Neural cell (in vitro differentiated cells): ENCODE measurements around the gene KIF6. TPM values are rescaled to one million over a fixed set of nuclear protein-coding genes. Genes with fewer than 3 reads are reported as not detected.

ENCODE experiments used
- H2AFZ ChIP-seq: fragments of 200-600, 300-800 bp; sonication (generic), shearing (Covaris generic); 2 replicates; pipeline ENCODE4 v1.6.0; 2014; ENCODE audit warnings: low read depth, mild to moderate bottlenecking, antibody characterized with exemption, low read length, moderate library complexity
- H3F3A ChIP-seq: fragments of 200-600 bp; shearing (Covaris generic); 2 replicates; pipeline ENCODE4 v1.6.1; 2016; ENCODE audit warnings: mild to moderate bottlenecking, moderate library complexity, mixed read lengths, antibody characterized with exemption, low read length; ENCODE audit not compliant: insufficient read depth, poor library complexity, severe bottlenecking
- H3K27ac ChIP-seq: fragments of 200-600, 300-800 bp; sonication (generic), shearing (Covaris generic); 2 replicates; pipeline ENCODE4 v1.5.1; 2014; ENCODE audit warnings: mild to moderate bottlenecking, low read length, moderate library complexity
- H3K27me3 ChIP-seq: fragments of 300-800, 200-600 bp; sonication (generic), shearing (Covaris generic); 2 replicates; pipeline ENCODE4 v1.6.0; 2014; ENCODE audit warnings: mild to moderate bottlenecking, low read depth, low read length, moderate library complexity; ENCODE audit not compliant: insufficient read depth
- H3K36me3 ChIP-seq: fragments of 300-800, 200-600 bp; sonication (generic), shearing (Covaris generic); 2 replicates; pipeline ENCODE4 v1.5.1; 2014; ENCODE audit warnings: mild to moderate bottlenecking, antibody characterized with exemption, low read length, moderate library complexity; ENCODE audit not compliant: insufficient read depth
- H3K4me2 ChIP-seq: fragments of 300-800, 200-600 bp; sonication (generic), shearing (Covaris generic); 2 replicates; pipeline ENCODE4 v1.6.0; 2014; ENCODE audit warnings: mild to moderate bottlenecking, low read length
- H3K4me3 ChIP-seq: fragments of 300-800, 200-600 bp; sonication (generic), shearing (Covaris generic); 2 replicates; pipeline ENCODE4 v1.5.1; 2014; ENCODE audit warnings: mild to moderate bottlenecking, low read length, moderate library complexity
- H3K79me2 ChIP-seq: fragments of 200-600 bp; shearing (Covaris generic); replicated peaks from 2 replicates; pipeline ENCODE4 v1.6.0; 2014; ENCODE audit warnings: mild to moderate bottlenecking, low read length, moderate library complexity; ENCODE audit not compliant: insufficient read depth
- H3K9ac ChIP-seq: fragments of 300-800, 200-600 bp; sonication (generic), shearing (Covaris generic); 2 replicates; pipeline ENCODE4 v1.6.1; 2016; ENCODE audit warnings: mild to moderate bottlenecking, low read length, mixed read lengths
- H3K9me2 ChIP-seq: fragments of 200-600 bp; shearing (Covaris generic); 2 replicates; pipeline ENCODE4 v1.6.1; 2016; ENCODE audit warnings: mild to moderate bottlenecking, low read length, mixed read lengths; ENCODE audit not compliant: insufficient read depth
- H3K9me3 ChIP-seq: fragments of 200-600, 300-800 bp; sonication (generic), shearing (Covaris generic); 2 replicates; pipeline ENCODE4 v1.6.1; 2016; ENCODE audit warnings: mild to moderate bottlenecking, mixed run types, low read length, moderate library complexity, mixed read lengths
- H4K20me1 ChIP-seq: fragments of 200-600 bp; shearing (Covaris generic); 2 replicates; pipeline ENCODE4 v1.6.1; 2016; ENCODE audit warnings: mild to moderate bottlenecking, mixed run types; ENCODE audit not compliant: insufficient read depth
- EP300 ChIP-seq: fragments of 450-650 bp; conservative IDR thresholded peaks from 2 replicates; pipeline ENCODE4 v1.6.1; 2014; ENCODE audit warnings: antibody characterized with exemption, mild to moderate bottlenecking, moderate library complexity; ENCODE audit not compliant: poor library complexity, severe bottlenecking
- EZH2 ChIP-seq: fragments of 200-600, 300-800 bp; shearing (Covaris generic), sonication (generic); IDR thresholded peaks from 2 replicates; pipeline ENCODE4 v1.6.1; 2014; ENCODE audit warnings: antibody characterized with exemption, low read length, borderline replicate concordance, mild to moderate bottlenecking; ENCODE audit not compliant: insufficient read depth, poor library complexity, severe bottlenecking
- MXI1 ChIP-seq: fragments of 450-650 bp; conservative IDR thresholded peaks from 2 replicates; pipeline ENCODE4 v1.6.1; 2014; ENCODE audit warnings: antibody characterized with exemption, mild to moderate bottlenecking; ENCODE audit not compliant: poor library complexity, severe bottlenecking
- POLR2AphosphoS5 ChIP-seq: IDR thresholded peaks from 2 replicates; pipeline ENCODE4 v1.6.1; 2012
- RAD21 ChIP-seq: fragments of 450-650 bp; conservative IDR thresholded peaks from 2 replicates; pipeline ENCODE4 v1.6.1; 2014; ENCODE audit warnings: antibody characterized with exemption, mild to moderate bottlenecking, moderate library complexity
- SMC3 ChIP-seq: fragments of 450-650 bp; conservative IDR thresholded peaks from 2 replicates; pipeline ENCODE4 v1.6.1; 2014; ENCODE audit warnings: antibody characterized with exemption, mild to moderate bottlenecking, moderate library complexity; ENCODE audit not compliant: poor library complexity
- TAF1 ChIP-seq: IDR thresholded peaks from 2 replicates; pipeline ENCODE4 v1.6.1; 2012; ENCODE audit warnings: low read depth
- polyA plus RNA-seq: library from polyadenylated mRNA; depleted of rRNA; stranded (reverse); fragments of >200 nt; gene quantifications from 2 replicates; pipeline ENCODE4 v1.2.3, GENCODE V29; 2014
- TF ChIP-seq, protein P1 (sequence below): IDR thresholded peaks from 2 replicates; pipeline ENCODE4 v1.6.1; 2012; ENCODE audit warnings: borderline replicate concordance
- TF ChIP-seq, protein P2 (sequence below): fragments of 450-650 bp; IDR thresholded peaks from 2 replicates; pipeline ENCODE4 v1.5.1; 2014; ENCODE audit warnings: antibody characterized with exemption, mild to moderate bottlenecking, moderate library complexity; ENCODE audit not compliant: poor library complexity, severe bottlenecking

Gene KIF6
- polyA plus RNA-seq, 1 donor from 2014 or later = 2.1 TPM

DNA sequence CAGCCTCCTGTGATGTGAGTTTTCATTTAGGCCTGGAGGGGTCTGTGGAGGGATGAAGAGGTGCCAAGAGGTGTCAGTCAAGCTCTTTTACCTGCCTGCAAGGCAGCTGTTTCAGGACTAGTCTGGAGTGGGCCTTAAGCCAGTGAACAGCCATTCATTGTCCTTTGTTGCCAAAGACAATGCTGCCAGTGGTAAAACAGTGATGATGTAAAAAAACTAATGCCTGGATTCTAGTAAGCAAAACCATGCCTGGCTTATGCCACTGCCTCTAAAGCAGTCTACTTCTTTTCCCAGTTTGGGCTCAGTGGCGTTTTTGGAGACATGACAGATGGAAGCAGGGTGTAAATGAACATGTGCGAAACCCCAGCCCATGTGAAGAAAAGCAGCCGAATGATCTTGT is 309.2 kb downstream of the KIF6 start:
- H2AFZ ChIP-seq = no peak overlapping the region
- H3K4me2 ChIP-seq = no peak overlapping the region
- H3K27ac ChIP-seq = no peak overlapping the region
- no peaks in the 10 kb centered on the region for H4K20me1 ChIP-seq
- TF ChIP-seq SMC3 = no peak
- TF ChIP-seq, protein P1, sequence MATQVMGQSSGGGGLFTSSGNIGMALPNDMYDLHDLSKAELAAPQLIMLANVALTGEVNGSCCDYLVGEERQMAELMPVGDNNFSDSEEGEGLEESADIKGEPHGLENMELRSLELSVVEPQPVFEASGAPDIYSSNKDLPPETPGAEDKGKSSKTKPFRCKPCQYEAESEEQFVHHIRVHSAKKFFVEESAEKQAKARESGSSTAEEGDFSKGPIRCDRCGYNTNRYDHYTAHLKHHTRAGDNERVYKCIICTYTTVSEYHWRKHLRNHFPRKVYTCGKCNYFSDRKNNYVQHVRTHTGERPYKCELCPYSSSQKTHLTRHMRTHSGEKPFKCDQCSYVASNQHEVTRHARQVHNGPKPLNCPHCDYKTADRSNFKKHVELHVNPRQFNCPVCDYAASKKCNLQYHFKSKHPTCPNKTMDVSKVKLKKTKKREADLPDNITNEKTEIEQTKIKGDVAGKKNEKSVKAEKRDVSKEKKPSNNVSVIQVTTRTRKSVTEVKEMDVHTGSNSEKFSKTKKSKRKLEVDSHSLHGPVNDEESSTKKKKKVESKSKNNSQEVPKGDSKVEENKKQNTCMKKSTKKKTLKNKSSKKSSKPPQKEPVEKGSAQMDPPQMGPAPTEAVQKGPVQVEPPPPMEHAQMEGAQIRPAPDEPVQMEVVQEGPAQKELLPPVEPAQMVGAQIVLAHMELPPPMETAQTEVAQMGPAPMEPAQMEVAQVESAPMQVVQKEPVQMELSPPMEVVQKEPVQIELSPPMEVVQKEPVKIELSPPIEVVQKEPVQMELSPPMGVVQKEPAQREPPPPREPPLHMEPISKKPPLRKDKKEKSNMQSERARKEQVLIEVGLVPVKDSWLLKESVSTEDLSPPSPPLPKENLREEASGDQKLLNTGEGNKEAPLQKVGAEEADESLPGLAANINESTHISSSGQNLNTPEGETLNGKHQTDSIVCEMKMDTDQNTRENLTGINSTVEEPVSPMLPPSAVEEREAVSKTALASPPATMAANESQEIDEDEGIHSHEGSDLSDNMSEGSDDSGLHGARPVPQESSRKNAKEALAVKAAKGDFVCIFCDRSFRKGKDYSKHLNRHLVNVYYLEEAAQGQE = no peak
- TF ChIP-seq RAD21 = no peak
- TF ChIP-seq, protein P2, sequence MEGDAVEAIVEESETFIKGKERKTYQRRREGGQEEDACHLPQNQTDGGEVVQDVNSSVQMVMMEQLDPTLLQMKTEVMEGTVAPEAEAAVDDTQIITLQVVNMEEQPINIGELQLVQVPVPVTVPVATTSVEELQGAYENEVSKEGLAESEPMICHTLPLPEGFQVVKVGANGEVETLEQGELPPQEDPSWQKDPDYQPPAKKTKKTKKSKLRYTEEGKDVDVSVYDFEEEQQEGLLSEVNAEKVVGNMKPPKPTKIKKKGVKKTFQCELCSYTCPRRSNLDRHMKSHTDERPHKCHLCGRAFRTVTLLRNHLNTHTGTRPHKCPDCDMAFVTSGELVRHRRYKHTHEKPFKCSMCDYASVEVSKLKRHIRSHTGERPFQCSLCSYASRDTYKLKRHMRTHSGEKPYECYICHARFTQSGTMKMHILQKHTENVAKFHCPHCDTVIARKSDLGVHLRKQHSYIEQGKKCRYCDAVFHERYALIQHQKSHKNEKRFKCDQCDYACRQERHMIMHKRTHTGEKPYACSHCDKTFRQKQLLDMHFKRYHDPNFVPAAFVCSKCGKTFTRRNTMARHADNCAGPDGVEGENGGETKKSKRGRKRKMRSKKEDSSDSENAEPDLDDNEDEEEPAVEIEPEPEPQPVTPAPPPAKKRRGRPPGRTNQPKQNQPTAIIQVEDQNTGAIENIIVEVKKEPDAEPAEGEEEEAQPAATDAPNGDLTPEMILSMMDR = no peak
- TF ChIP-seq TAF1 = no peak
- no peak for TF ChIP-seq EZH2
- no peak for TF ChIP-seq MXI1
- TF ChIP-seq POLR2AphosphoS5 = no peak
- TF ChIP-seq EP300 = no peak
- H3F3A ChIP-seq = no peaks in the 10 kb centered on the region
- H3K36me3 ChIP-seq = no peaks in the 10 kb centered on the region
- no peak overlapping the region for H3K9ac ChIP-seq
- H3K79me2 ChIP-seq = no peaks in the 10 kb centered on the region
- H3K9me2 ChIP-seq = no peaks in the 10 kb centered on the region
- no peak overlapping the region for H3K4me3 ChIP-seq
- H3K27me3 ChIP-seq = no peaks in the 10 kb centered on the region
- no peaks in the 10 kb centered on the region for H3K9me3 ChIP-seq

DNA sequence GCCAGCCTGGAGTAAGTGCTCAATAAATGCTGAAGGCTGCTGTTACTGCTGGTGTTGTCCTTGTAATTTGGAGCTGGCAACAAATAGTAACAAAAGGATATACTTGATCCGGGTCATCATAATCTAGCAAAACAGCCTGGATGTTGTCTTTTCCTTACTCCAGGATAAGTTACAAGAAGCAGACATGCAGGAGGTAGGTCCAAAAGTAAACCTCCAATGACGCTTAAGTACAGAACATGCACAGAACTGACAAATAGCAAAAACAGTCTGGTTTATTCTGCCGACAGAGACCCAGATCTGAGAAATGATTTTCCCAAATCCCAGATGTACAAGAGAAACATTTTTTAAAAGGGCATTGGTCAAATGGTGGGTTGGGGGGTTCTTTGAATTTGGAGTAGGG is 309.7 kb downstream of the KIF6 start:
- TF ChIP-seq SMC3 = no peak
- Histone ChIP-seq H3K27me3 (no peaks in the 10 kb centered on the region), H3K9me2 (no peaks in the 10 kb centered on the region), H3K4me3 (no peak overlapping the region), H3F3A (no peaks in the 10 kb centered on the region), H3K36me3 (no peaks in the 10 kb centered on the region), H2AFZ (no peak overlapping the region), H4K20me1 (no peaks in the 10 kb centered on the region), H3K9ac (no peak overlapping the region), H3K4me2 (no peak overlapping the region), H3K79me2 (no peaks in the 10 kb centered on the region), H3K9me3 (no peaks in the 10 kb centered on the region), H3K27ac (no peak overlapping the region)

DNA sequence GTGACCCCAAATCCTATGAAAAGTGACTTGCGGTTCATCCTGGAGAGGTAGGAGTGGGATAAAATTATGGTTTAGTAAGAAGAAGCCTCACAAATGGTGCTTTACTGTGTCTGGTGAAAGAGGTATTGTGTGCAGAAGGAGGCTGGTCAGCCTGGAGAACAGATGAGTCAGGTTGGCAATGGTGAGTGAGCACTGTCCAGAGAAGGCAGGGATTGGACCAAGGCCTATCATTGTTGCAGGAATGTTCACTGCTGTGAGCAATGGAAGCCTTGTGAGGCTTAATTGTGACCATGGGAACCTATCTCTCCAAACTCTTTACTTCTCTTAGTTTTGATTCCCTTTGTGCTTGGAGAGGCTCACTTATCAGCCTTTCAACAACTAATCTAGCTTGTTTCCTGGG is 313.7 kb downstream of the KIF6 start:
- Histone ChIP-seq H3K4me3 (no peak overlapping the region), H4K20me1 (no peaks in the 10 kb centered on the region), H3K36me3 (no peaks in the 10 kb centered on the region), H3K9me2 (no peaks in the 10 kb centered on the region), H3K79me2 (no peaks in the 10 kb centered on the region), H3K4me2 (no peak overlapping the region), H3K9ac (no peak overlapping the region), H2AFZ (no peak overlapping the region), H3F3A (no peaks in the 10 kb centered on the region), H3K9me3 (no peaks in the 10 kb centered on the region), H3K27me3 (no peaks in the 10 kb centered on the region), H3K27ac (no peak overlapping the region)
- TF ChIP-seq SMC3 (no peak), POLR2AphosphoS5 (no peak), EZH2 (no peak), EP300 (no peak), TAF1 (no peak), RAD21 (no peak), MXI1 (no peak)
- TF ChIP-seq, protein P2 = no peak
- TF ChIP-seq, protein P1 = no peak
